CD14-positive monocyte (primary cell): ENCODE results near the gene FOXJ1. TPM values are rescaled to one million over a fixed set of nuclear protein-coding genes. Genes with fewer than 3 reads are reported as not detected.
A peak's percentile ranks its signal among the peaks of the same experiment; 100 is the strongest.

Source experiments
- DNase-seq, 3 donors: peaks; one replicate each; pipeline ENCODE4 v3.0.0-alpha.2; 2011 to 2022
- H2AFZ ChIP-seq: 2 replicates; pipeline ENCODE4 v1.6.0; 2012; ENCODE audit warnings: mild to moderate bottlenecking, low read depth, low read length, inconsistent platforms; ENCODE audit not compliant: insufficient read depth, poor library complexity, severe bottlenecking
- H3K27ac ChIP-seq, 2 donors: 1 replicate in 1 of 2; 2 replicates in 1 of 2; pipeline ENCODE4 v1.5.1; 2012 to 2013; ENCODE audit warnings: low read length in 2 of 2, control low read depth in 1 of 2, inconsistent platforms in 1 of 2, low read depth in 1 of 2, mild to moderate bottlenecking in 1 of 2
- H3K27me3 ChIP-seq, 2 donors: one replicate each; pipeline versions ENCODE4 v1.6.0 to v1.6.1; 2011 to 2013; ENCODE audit warnings: low read length in 2 of 2; ENCODE audit not compliant: control insufficient read depth in 2 of 2, insufficient read depth in 2 of 2
- H3K36me3 ChIP-seq, 2 donors: replicated peaks in 1 of 2; 1 replicate in 1 of 2; 2 replicates in 1 of 2; pipeline versions ENCODE4 v1.5.1 to v1.6.1; 2012 to 2013; ENCODE audit warnings: low read length in 2 of 2, control low read depth in 1 of 2, inconsistent platforms in 1 of 2, mild to moderate bottlenecking in 1 of 2; ENCODE audit not compliant: insufficient read depth in 2 of 2, control insufficient read depth in 1 of 2
- H3K4me1 ChIP-seq, 2 donors: 1 replicate in 1 of 2; 2 replicates in 1 of 2; pipeline versions ENCODE4 v1.5.1 to v1.6.1; 2012 to 2013; ENCODE audit warnings: low read length in 2 of 2, control low read depth in 1 of 2, inconsistent platforms in 1 of 2, mild to moderate bottlenecking in 1 of 2, moderate library complexity in 1 of 2; ENCODE audit not compliant: insufficient read depth in 2 of 2, control insufficient read depth in 1 of 2
- H3K4me2 ChIP-seq: replicated peaks from 2 replicates; pipeline ENCODE3; 2012; ENCODE audit warnings: low read length, moderate library complexity, mild to moderate bottlenecking; ENCODE audit not compliant: poor library complexity, severe bottlenecking; ENCODE audit errors: extremely low read depth
- H3K4me3 ChIP-seq, 3 experiments: fragments of 200-600 bp in 1 of 3; sonication (generic) in 1 of 3; replicated peaks in 1 of 3; 1 replicate in 2 of 3; 2 replicates in 1 of 3; pipeline ENCODE4 v1.5.1; 2011 to 2013; ENCODE audit warnings: low read length in 3 of 3, mild to moderate bottlenecking in 3 of 3, control low read depth in 2 of 3, low read depth in 2 of 3, inconsistent platforms in 1 of 3, moderate library complexity in 1 of 3
- H3K79me2 ChIP-seq: 2 replicates; pipeline ENCODE4 v1.6.0; 2012; ENCODE audit warnings: mild to moderate bottlenecking, control low read depth, inconsistent platforms, low read length, moderate library complexity; ENCODE audit not compliant: insufficient read depth
- H3K9ac ChIP-seq: 2 replicates; pipeline ENCODE4 v1.6.0; 2017; ENCODE audit warnings: low read length, mild to moderate bottlenecking; ENCODE audit not compliant: insufficient read depth, poor library complexity, severe bottlenecking
- H3K9me3 ChIP-seq, 2 donors: replicated peaks in 1 of 2; 1 replicate in 1 of 2; 2 replicates in 1 of 2; pipeline versions ENCODE4 v1.5.1 to v1.6.1; 2012 to 2013; ENCODE audit warnings: low read length in 2 of 2, control low read depth in 1 of 2; ENCODE audit not compliant: control insufficient read depth in 1 of 2, insufficient read depth in 1 of 2
- H4K20me1 ChIP-seq: 2 replicates; pipeline ENCODE4 v1.6.0; 2012; ENCODE audit warnings: mild to moderate bottlenecking, low read length, control low read depth, moderate library complexity; ENCODE audit not compliant: insufficient read depth
- H3K27ac Mint-ChIP-seq, 7 donors: one replicate each; pipeline ENCODE4 v1.8.0; 2020; ENCODE audit warnings: mild to moderate bottlenecking in 7 of 7, mixed read lengths in 7 of 7, moderate library complexity in 6 of 7, inconsistent platforms in 2 of 7
- H3K27me3 Mint-ChIP-seq, 3 donors: one replicate each; pipeline ENCODE4 v1.8.0; 2021 to 2022; ENCODE audit warnings: low read depth in 3 of 3, mild to moderate bottlenecking in 3 of 3, mixed read lengths in 3 of 3, moderate library complexity in 3 of 3, inconsistent platforms in 1 of 3
- H3K36me3 Mint-ChIP-seq, 2 donors: one replicate each; pipeline ENCODE4 v1.8.0; 2020; ENCODE audit warnings: mixed read lengths in 2 of 2, inconsistent platforms in 1 of 2, mild to moderate bottlenecking in 1 of 2
- H3K4me1 Mint-ChIP-seq: one replicate; pipeline ENCODE4 v1.8.0; 2020; ENCODE audit warnings: mild to moderate bottlenecking, mixed read lengths
- H3K4me3 Mint-ChIP-seq, 2 donors: one replicate each; pipeline ENCODE4 v1.8.0; 2020; ENCODE audit warnings: mild to moderate bottlenecking in 2 of 2, mixed read lengths in 2 of 2, moderate library complexity in 1 of 2
- H3K9me3 Mint-ChIP-seq, 7 donors: one replicate each; pipeline ENCODE4 v1.8.0; 2020 to 2022; ENCODE audit warnings: mixed read lengths in 7 of 7, mild to moderate bottlenecking in 6 of 7, moderate library complexity in 6 of 7, inconsistent platforms in 2 of 7
- CTCF ChIP-seq: fragments of 200-600 bp; IDR thresholded peaks from one replicate; pipeline ENCODE4 v1.8.0; 2022; ENCODE audit warnings: antibody characterized with exemption, mild to moderate bottlenecking
- WGBS: methylation state at CpG from one replicate; pipeline ENCODE4 v1.1.5; 2013; ENCODE audit warnings: missing lambda C conversion rate; ENCODE audit not compliant: insufficient coverage; 5-methylcytosine and 5-hydroxymethylcytosine counted together
- intact Hi-C, 2 donors: fragments of 100-400 bp; cut with micrococcal nuclease; formaldehyde crosslinking; loops; one replicate each; pipeline versions ENCODE4 v1.15.0 to v1.15.1; 2023
- polyA plus RNA-seq, 3 donors: library from polyadenylated mRNA; depleted of rRNA in 1 of 3; unstranded in 2 of 3; stranded (reverse) in 1 of 3; fragments of 300-500 nt in 2 of 3; fragments of >200 nt in 1 of 3; fragmentation: Illumina TruSeq in 2 of 3; gene quantifications; 1 replicate in 2 of 3; 2 replicates in 1 of 3; pipeline ENCODE4 v1.2.3, GENCODE V29; 2012 to 2021

The FOXJ1 gene
- polyA plus RNA-seq, 3 donors: not detected

GRCh38 chr17:76179496-76180467, 38.7 kb upstream of the FOXJ1 start:
- H3K27me3 ChIP-seq: no peaks in the 10 kb centered on the region
- no peaks in the 10 kb centered on the region for H4K20me1 ChIP-seq
- 100% methylated on average over 1 of the region's 6 CpGs for WGBS
- no peaks in the 10 kb centered on the region for H3K36me3 Mint-ChIP-seq
- H3K27me3 Mint-ChIP-seq: peaks cover 0 to 6% (median 1%) of the 10 kb centered on the region in 3 donors
- no peaks in the 10 kb centered on the region for H3K79me2 ChIP-seq
- no peaks in the 10 kb centered on the region for H3K9me3 Mint-ChIP-seq
- intact Hi-C loops: loop anchor here (5.0 to 10.0 kb wide), 3 partner anchors 55 to 88 kb away; partner anchors contain the start of gene UBALD2 (in 1 of the 2)
- H3K36me3 ChIP-seq: no peaks in the 10 kb centered on the region
- H3K4me1 Mint-ChIP-seq: peaks cover 10% of the 10 kb centered on the region
- H3K9me3 ChIP-seq: no peaks in the 10 kb centered on the region
- TF ChIP-seq CTCF: no peak
- DNase-seq: peak in 2 of 3 donors; percentile 5 to 11
- H3K27ac Mint-ChIP-seq: peak overlapping the region in 1 of 7 donors; percentile 50
- H3K4me1 ChIP-seq: peaks cover 0 to 7% of the 10 kb centered on the region in 2 donors
- no peak overlapping the region for H3K4me3 Mint-ChIP-seq
- H3K4me3 ChIP-seq: no peak overlapping the region
- H3K27ac ChIP-seq: no peak overlapping the region
- peak overlapping the region; percentile 56 for H2AFZ ChIP-seq
- no peak overlapping the region for H3K4me2 ChIP-seq
- no peak overlapping the region for H3K9ac ChIP-seq

GRCh38 chr17:76178124-76178523, 37.1 kb upstream of the FOXJ1 start:
- H3K4me2 ChIP-seq: no peak overlapping the region
- H3K4me1 ChIP-seq: peaks cover 0 to 7% of the 10 kb centered on the region in 2 donors
- 31% methylated on average over 5 of the region's 10 CpGs for WGBS
- TF ChIP-seq CTCF: no peak
- no peaks in the 10 kb centered on the region for H3K9me3 ChIP-seq
- H3K4me3 Mint-ChIP-seq: no peak overlapping the region
- H3K4me1 Mint-ChIP-seq: peaks cover 10% of the 10 kb centered on the region
- H3K27ac ChIP-seq: no peak overlapping the region
- no peaks in the 10 kb centered on the region for H4K20me1 ChIP-seq
- peaks cover 0 to 6% (median 1%) of the 10 kb centered on the region in 3 donors for H3K27me3 Mint-ChIP-seq
- no peaks in the 10 kb centered on the region for H3K36me3 Mint-ChIP-seq
- H3K4me3 ChIP-seq: no peak overlapping the region
- no peaks in the 10 kb centered on the region for H3K9me3 Mint-ChIP-seq
- H3K79me2 ChIP-seq: no peaks in the 10 kb centered on the region
- no peak overlapping the region for H2AFZ ChIP-seq
- H3K27ac Mint-ChIP-seq: no peak overlapping the region
- H3K9ac ChIP-seq: no peak overlapping the region
- no peaks in the 10 kb centered on the region for H3K27me3 ChIP-seq
- DNase-seq: no peak
- intact Hi-C loops: loop anchor here in 1 of 2 donors (5.0 kb wide), 1 partner anchor 56 kb away; no protein-coding TSS in a partner anchor
- no peaks in the 10 kb centered on the region for H3K36me3 ChIP-seq
